ENCODE results near the gene MAGEA4.

The MAGEA4 gene

GRCh38 chrX:151929126-151929525 lies 16.4 kb downstream of the MAGEA4 start:
- DNase-seq: no peak

GRCh38 chrX:151935358-151935757 lies 22.7 kb downstream of the MAGEA4 start:
- no peak for DNase-seq

DNA sequence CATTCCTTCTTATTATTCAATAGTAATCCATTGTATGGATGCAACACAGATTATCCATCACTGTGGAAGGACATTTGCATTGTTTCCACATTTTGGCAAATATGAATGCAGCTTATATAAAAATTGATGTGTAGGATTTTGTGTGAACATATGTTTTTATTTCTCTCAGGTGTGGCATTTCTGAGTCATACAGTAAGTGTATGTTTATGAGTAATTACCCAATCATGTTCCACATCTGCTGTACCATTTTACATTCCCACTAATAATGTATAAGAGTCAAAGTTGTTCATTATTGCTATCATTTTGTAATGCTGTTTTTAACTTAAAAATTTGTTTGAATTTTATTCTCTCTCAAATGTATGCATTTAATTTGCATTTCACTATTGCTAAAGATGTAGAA lies 25.5 kb downstream of the MAGEA4 start:
- DNase-seq: no peak

GRCh38 chrX:151954730-151955129 lies 42.0 kb downstream of the MAGEA4 start:
- DNase-seq: no peak

- no peak for DNase-seq
Observed at GRCh38 chrX:151958101-151958500, 45.4 kb downstream of the MAGEA4 start.

DNA sequence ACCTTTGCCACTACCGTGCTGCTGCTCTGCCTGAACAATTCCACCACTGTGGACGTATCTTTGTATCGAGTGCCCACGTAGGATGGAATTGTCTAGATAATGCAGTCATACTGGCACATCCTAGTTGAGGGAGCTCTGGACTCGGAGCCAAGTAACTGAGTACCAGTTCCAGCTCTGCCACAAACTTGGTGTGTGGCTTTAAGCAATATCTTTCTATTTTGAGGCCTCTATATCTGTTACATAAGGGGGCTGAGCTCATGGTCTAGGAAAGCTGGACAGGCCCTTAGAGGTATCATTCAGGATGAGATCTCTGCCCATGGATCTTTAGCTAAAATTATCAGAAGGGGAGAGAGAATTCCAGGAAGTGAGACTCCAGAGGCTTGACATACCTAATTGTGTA lies 49.3 kb downstream of the MAGEA4 start:
- DNase-seq: no peak

GRCh38 chrX:151966236-151966635 lies 53.5 kb downstream of the MAGEA4 start:
- no peak for DNase-seq

DNA sequence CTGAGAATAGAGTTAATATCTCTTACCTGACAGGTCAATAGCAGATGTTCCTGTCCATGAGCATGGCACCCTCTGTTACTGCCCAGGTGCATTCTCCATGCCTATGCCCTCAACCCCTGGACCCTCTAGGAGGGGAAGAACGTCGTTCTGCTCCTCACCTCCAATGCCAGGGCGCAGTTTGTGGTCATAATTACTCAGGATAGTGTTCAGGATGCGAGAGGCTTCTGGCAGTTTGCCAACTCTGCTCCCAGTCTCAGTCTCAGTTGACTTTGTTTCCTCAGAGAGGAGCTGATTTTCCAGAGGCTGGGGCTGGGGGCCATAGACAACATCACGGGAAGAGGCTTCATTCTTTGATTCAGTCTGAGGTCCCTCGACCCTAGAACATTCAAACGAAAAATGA lies 57.3 kb downstream of the MAGEA4 start:
- no peak for DNase-seq

- DNase-seq: no peak
Observed at GRCh38 chrX:151970661-151971060, 58.0 kb downstream of the MAGEA4 start.

- DNase-seq: no peak
Observed at GRCh38 chrX:151973060-151973661, 60.5 kb downstream of the MAGEA4 start.

GRCh38 chrX:151973851-151974335 lies 61.2 kb downstream of the MAGEA4 start:
- no peak for DNase-seq
